ENCODE measurements around the gene TRMT1. TPM values are rescaled to one million over a fixed set of nuclear protein-coding genes. Genes with fewer than 3 reads are reported as not detected.

TRMT1 gene
- total RNA-seq, 2 donors from 2014 or later = 22.0 to 23.6 TPM

GRCh38 chr19:13066933-13067807, 49.4 kb downstream of the TRMT1 start:
- DNase-seq (peak in 1 of 2 donors; percentile 43), ATAC-seq (peak; percentile 83)
- intact Hi-C loops (cut with DNase I, micrococcal nuclease) = no loop called here

GRCh38 chr19:13066226-13066625, 50.3 kb downstream of the TRMT1 start:
- ATAC-seq (no peak), DNase-seq (no peak)
- intact Hi-C loops (cut with DNase I, micrococcal nuclease) = no loop called here

- ATAC-seq (no peak), DNase-seq (no peak)
- intact Hi-C loops (cut with DNase I, micrococcal nuclease) = no loop called here
Observed at GRCh38 chr19:13064092-13064489, 52.4 kb downstream of the TRMT1 start.

- intact Hi-C loops (cut with DNase I, micrococcal nuclease) = no loop called here
- no peak for ATAC-seq
- no peak for DNase-seq
Observed at GRCh38 chr19:13063461-13064091, 53.0 kb downstream of the TRMT1 start.

- ATAC-seq = no peak
- intact Hi-C loops (cut with DNase I, micrococcal nuclease) = no loop called here
Observed at GRCh38 chr19:13062317-13062716, 54.2 kb downstream of the TRMT1 start.

GRCh38 chr19:13060964-13061927, 55.3 kb downstream of the TRMT1 start:
- intact Hi-C loops (cut with DNase I, micrococcal nuclease) = no loop called here
- DNase-seq (peak; percentile 68 to 94), ATAC-seq (peak; percentile 86)

More at GRCh38 chr19:13062317-13062716, 54.2 kb downstream of the TRMT1 start:
- DNase-seq = no peak

- ATAC-seq (peak; percentile 59), DNase-seq (peak; percentile 55 to 59)
- intact Hi-C loops (cut with DNase I, micrococcal nuclease) = no loop called here
Observed at GRCh38 chr19:13060233-13060963, 56.1 kb downstream of the TRMT1 start.

GRCh38 chr19:13058951-13059660, 57.4 kb downstream of the TRMT1 start:
- intact Hi-C loops (cut with DNase I, micrococcal nuclease) = no loop called here
- ATAC-seq = no peak
- DNase-seq = no peak

GRCh38 chr19:13057744-13058143, 58.8 kb downstream of the TRMT1 start:
- no peak for ATAC-seq
- no peak for DNase-seq
- intact Hi-C loops (cut with DNase I, micrococcal nuclease) = no loop called here

GRCh38 chr19:13057147-13057572, 59.4 kb downstream of the TRMT1 start:
- DNase-seq (no peak), ATAC-seq (no peak)
- intact Hi-C loops (cut with DNase I, micrococcal nuclease) = no loop called here

- ATAC-seq = peak; percentile 49
- DNase-seq = peak; percentile 74 to 79
- intact Hi-C loops (cut with DNase I, micrococcal nuclease) = no loop called here
Observed at GRCh38 chr19:13056052-13056660, 60.4 kb downstream of the TRMT1 start.

GRCh38 chr19:13055213-13056051, 61.1 kb downstream of the TRMT1 start:
- peak; percentile 15 for ATAC-seq
- DNase-seq = peak; percentile 49 to 64
- intact Hi-C loops (cut with DNase I, micrococcal nuclease) = no loop called here

Other genes with a start within 250 kb of the TRMT1 start
- 10 to 100 TPM; 27.7 to 39.4 TPM for gene DNASE2, start 235.3 kb downstream of the TRMT1 start, total RNA-seq
- gene KLF1, start 229.5 kb downstream of the TRMT1 start, total RNA-seq = not detected
- 10 to 100 TPM; 20.8 to 22.8 TPM for gene GCDH, start 225.6 kb downstream of the TRMT1 start, total RNA-seq
- gene SYCE2, start 197.4 kb downstream of the TRMT1 start, total RNA-seq = not detected
- 10 to 100 TPM; 42.4 to 61.2 TPM for gene FARSA, start 183.0 kb downstream of the TRMT1 start, total RNA-seq
- 100 to 1,000 TPM; 550 to 739 TPM for gene CALR, start 178.1 kb downstream of the TRMT1 start, total RNA-seq
- gene RAD23A, start 170.9 kb downstream of the TRMT1 start, total RNA-seq = 10 to 100 TPM; 70.9 to 80.3 TPM
- 10 to 100 TPM; 13.1 to 17.5 TPM for gene GADD45GIP1, start 159.5 kb downstream of the TRMT1 start, total RNA-seq
- gene DAND5, start 147.2 kb downstream of the TRMT1 start, total RNA-seq = under 1 TPM; 0.18 to 0.50 TPM
- gene NFIX, start 121.3 kb downstream of the TRMT1 start, total RNA-seq = 10 to 100 TPM; 49.8 to 61.7 TPM
- 1 to 10 TPM; 2.0 to 4.5 TPM for gene LYL1, start 13.9 kb downstream of the TRMT1 start, total RNA-seq
- gene NACC1, start 1.5 kb upstream of the TRMT1 start, total RNA-seq = 10 to 100 TPM; 56.1 to 67.2 TPM
- gene STX10, start 33.6 kb upstream of the TRMT1 start, total RNA-seq = 10 to 100 TPM; 48.0 to 66.0 TPM
- 100 to 1,000 TPM; 116 to 155 TPM for gene IER2, start 33.7 kb upstream of the TRMT1 start, total RNA-seq